ENCODE results near the gene RGL1.

DNA sequence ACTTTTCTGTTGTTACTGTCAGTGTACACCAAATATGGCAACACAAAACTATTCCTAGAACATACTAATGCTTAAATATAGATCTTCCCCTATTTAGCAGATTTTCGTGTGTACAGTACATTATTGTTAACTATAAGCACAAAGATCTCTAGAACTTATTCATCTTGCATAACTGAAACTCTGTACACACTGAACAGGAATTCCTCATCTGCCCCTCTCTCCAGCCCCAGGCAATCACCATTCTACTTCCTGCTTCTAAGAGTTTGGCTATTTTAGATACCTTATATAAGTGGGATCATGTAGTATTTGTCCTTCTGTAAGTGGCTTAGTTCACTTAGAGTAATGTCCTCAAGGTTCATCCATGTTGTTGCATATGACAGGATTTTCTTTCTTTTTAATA, 4.5 kb upstream of the RGL1 start:
- TF ChIP-seq, protein P1, sequence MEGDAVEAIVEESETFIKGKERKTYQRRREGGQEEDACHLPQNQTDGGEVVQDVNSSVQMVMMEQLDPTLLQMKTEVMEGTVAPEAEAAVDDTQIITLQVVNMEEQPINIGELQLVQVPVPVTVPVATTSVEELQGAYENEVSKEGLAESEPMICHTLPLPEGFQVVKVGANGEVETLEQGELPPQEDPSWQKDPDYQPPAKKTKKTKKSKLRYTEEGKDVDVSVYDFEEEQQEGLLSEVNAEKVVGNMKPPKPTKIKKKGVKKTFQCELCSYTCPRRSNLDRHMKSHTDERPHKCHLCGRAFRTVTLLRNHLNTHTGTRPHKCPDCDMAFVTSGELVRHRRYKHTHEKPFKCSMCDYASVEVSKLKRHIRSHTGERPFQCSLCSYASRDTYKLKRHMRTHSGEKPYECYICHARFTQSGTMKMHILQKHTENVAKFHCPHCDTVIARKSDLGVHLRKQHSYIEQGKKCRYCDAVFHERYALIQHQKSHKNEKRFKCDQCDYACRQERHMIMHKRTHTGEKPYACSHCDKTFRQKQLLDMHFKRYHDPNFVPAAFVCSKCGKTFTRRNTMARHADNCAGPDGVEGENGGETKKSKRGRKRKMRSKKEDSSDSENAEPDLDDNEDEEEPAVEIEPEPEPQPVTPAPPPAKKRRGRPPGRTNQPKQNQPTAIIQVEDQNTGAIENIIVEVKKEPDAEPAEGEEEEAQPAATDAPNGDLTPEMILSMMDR (IDR thresholded peaks at IDR 0.05), result no peak
- TF ChIP-seq POLR2A (IDR thresholded peaks at IDR 0.05) (no peak), EP300 (IDR thresholded peaks at IDR 0.05) (no peak)

All from tibial nerve (tissue), 4 donors.